GM19468 (cell line): ENCODE measurements around the gene TOPBP1.
"Not testable (repeated sequence)": the region's sequence is repeated elsewhere in the genome, so short reads cannot be mapped to it uniquely, and the experiment has no call there.

ENCODE experiments used
- ATAC-seq: cut with Tn5 transposase; IDR thresholded peaks from one replicate; pipeline ENCODE4 v1.9.1; 2021; ENCODE audit warnings: mild to moderate bottlenecking, moderate library complexity, moderate number of reproducible peaks; ENCODE audit not compliant: unreplicated experiment; ENCODE audit errors: extremely low read depth

The TOPBP1 gene

DNA sequence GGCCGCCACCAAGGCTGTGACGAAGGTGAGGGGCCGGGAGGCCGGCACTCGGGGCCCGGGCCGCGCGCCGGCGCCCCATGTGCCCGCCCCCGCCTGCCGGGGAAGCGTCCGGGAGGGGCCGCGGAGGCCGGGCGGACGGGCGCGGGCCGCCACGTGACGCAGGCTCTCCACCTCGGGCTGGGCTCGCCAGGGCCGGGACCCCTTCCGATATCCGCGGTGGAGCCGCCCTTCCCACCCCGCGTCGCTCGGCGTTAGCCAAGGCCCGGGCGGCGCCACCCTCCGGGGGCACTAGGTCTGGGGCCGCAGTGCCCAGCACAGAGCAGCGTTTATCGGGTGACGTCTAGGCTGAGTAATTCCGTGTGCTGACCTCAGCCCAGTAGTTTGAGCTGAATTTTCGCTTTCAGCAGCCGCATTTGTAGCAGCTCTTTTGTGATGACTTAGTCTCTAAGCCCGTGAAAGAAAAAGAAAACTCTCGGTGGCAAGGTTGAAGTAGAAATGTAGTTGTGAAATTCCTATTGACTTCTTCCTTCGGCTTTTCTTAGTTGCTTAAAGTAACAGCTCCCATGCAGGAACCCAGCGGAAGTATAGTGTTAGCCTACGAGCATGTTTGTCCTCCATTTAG, 87.4 kb downstream of the TOPBP1 start:
- ATAC-seq: peak; percentile 14

DNA sequence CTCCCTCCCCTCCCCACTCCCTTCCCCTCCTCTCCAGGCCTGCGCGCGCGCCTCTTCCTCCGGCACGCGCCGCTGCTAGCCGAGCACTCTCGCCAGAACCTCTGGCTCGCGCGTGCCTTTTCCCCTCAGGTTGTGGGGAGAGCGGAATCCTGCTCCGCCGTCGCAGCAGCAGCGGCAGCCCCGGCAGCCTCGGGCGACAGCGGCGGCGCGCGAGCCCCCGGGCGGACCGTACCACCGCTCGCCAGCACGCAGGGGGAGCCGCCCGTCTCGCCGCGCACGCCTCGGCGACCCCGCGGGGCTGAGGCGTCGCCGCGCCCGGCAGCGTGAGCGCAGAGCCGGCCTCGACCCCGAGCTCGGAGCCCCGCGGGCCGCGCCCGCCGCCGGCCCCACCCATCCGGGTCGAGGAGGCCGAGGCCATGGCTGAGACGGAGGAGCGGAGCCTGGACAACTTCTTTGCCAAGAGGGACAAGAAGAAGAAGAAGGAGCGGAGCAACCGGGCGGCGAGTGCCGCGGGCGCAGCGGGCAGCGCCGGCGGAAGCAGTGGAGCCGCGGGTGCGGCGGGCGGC, 88.0 kb downstream of the TOPBP1 start, which contains the start of gene CDV3:
Gene CDV3, plus strand, starts transcription at position 58 of the 566 bp plus-strand sequence. Its CDS starts 359 bp downstream, at position 417.
- peak; percentile 12 for ATAC-seq

DNA sequence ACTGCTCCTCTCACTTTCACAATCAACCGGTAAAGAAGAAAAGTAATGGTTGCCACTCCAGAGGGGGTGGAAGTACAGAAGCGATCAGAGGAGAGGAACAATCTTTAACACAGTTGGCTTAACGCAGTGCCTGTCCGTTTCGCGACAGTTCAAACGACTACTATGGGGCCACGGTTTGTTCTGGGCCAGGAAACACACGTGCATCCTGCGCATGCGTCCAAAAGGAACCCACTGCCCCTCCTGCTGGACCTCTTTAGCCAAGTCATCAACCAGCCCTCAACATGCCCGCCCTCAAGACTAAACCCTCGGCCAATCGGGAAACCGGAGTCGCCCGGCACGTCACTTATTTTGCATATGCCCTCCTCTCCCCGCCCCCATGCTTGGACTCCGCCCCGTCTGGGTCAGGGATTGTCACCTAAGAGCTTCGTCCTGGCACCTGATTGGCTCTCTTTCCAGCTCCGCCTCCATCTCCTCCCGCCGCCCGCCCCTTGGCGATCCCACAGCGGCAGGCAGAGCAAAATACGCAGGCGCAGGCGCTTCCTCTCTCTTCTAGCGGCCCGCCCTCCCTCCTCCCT, 88.6 kb downstream of the TOPBP1 start:
- ATAC-seq: peak; percentile 42

DNA sequence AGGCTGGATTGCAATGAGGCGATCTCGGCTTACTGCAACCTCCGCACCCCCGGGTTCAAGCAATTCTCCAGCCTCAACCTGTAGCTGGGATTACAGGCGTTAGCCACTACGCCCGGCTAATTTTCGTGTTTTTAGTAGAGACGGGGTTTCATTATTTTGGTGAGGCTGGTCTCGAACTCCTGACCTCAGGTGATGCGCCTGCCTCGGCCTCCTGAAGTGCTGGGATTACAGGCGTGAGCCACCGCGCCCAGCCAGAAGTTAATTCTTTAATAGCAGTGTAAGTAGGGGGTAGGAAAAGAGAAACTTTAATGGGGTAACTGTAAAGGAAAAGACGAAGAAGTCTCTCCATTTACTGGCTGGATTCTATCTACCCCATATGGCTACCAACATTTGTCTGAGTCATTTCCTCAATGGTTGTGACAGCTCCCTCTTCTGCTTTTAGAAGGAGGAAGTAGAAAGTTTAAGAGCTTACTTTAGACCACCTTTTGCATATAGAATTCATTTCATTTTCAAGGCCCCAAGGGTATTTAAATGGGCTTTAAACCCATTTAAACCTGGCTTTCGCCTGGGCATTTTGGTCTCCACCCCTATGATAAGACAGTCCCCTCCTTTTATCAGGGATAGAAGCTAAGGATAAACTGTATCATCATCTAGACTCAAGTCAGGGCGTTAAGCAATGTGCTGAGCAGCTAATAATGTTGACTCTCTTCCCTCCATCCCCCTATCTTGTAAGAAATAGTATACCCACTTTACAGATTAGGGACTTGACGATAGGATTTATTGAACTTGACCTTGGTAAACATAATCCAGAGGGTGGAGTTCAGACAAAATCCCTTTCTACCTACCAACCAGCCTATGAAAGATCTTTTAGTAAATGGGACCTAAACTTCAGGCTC, 89.3 kb downstream of the TOPBP1 start:
- no peak for ATAC-seq

DNA sequence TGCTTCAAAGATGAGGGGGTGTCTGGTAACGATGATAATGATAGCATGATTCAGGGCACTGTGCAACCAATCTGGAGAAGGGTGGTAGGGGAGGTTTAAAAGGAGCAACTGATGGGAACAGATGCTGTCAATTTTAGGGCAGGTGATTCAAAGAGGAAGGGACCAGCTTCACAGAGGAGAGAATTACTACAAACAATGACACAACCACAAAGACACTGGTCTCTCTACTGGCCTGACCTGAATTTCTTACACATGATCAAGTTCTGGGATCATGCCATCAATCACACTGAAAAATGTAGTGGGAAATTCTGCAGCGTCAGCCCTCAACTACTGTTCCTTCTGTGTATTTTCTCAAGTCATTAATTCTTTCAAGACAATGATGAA, 90.8 kb downstream of the TOPBP1 start:
- no peak for ATAC-seq

DNA sequence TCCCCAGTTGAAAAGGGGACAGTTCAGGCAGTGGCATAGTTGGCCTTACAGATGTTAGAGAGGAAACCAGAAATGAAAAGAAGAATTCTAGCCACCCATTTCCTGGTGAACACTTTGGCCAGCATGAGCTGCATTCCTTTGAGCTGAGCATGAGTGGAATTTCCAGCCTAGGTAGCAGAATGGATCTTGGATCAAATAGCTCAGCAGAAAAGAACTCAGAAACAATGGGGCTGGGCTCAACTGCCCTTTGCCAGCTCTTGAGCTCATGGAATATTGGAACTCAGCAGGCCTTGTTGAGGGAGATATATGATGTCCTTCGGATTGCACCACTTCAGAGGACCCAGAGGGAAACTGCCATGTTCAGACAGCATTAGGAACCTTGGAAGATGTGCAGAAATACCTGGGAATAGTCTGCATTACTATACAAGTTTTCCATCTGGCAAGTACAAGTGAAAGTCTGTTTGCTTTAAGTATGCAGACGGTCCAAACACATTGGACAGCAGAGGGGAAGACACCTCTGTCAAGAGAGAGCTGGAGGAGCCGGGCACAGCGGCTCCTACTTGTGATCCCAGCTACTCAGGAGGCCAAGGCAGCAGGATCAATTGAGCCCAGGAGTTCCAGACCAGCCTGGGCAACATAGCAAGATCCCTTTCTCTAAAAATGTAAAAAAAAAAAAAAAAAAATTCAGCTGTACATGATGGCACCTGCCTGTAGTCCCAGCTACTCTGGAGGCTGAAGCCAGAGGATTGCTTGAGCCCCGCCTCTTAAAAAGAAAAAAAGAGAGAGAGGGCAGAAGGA, 91.4 kb downstream of the TOPBP1 start:
- no peak for ATAC-seq

DNA sequence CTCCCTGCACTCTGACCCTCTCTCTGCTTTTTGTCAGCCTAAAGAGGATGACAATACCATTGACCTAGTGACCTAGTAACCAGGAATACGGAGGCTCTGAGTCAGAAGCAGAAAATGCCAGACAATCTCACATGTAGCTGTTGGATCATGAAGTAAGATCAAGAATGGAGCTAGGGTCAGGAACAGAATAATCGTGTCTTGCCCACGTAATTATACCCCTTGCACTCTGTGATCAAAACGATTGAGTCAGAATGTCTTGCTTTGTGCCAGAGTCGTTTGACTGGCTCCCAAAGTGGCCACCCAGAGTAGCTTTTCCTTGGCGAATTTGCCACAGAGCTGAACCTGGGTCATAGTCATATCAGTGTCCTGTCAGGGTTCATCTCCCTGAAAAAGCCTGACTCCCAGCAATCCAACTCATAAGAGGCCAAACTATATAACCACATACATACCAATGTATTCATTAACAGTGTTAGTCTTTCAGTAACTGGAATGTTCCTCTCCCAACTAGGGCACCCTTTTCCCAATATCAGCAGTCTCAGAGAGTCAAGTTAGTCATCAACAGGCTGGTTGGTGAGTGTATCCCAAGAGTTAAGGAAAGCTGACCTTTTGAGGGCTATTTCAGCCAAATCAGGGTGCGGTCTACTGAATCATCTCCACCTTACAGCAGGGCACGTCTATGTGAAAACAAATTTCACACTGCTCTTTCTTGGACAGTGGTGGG, 93.3 kb downstream of the TOPBP1 start:
- no peak for ATAC-seq

DNA sequence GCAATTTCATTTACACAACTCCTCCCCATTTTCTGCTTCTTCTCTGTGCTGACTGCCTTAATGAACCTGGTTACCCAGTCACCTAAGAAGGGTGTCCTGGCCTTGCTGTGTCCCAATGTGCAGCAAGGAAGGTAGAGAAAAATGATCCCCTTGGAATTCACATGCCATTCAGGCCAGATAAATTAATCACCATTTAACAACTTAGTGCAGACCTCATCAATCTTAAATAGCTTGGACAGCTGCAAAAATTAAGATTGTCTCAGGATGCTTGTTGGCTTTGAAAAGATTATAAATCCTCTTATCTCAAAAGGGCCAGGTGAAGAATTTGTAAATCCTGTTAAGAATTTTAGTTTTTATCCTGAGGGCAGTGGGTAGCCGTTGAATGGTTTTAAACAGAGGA, 97.9 kb downstream of the TOPBP1 start:
- no peak for ATAC-seq

DNA sequence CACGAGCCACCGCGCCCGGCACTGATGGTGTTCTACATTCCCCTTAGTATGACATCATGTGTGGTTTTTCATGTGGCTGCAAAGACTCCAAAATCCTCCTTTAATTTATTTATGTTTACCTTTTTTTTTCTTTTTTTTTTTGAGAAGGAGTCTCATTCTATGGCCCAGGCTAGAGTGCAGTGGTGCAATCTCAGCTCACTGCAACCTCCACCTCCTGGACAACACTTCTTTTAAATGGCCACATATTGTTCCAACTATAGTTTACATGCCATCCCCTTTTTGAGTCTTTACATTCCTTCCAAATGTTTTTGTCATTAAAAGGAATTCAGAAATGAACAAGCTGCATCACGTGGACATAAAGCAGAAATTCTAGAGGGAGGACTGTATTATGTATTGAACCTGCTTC, 98.6 kb downstream of the TOPBP1 start:
- no peak for ATAC-seq

DNA sequence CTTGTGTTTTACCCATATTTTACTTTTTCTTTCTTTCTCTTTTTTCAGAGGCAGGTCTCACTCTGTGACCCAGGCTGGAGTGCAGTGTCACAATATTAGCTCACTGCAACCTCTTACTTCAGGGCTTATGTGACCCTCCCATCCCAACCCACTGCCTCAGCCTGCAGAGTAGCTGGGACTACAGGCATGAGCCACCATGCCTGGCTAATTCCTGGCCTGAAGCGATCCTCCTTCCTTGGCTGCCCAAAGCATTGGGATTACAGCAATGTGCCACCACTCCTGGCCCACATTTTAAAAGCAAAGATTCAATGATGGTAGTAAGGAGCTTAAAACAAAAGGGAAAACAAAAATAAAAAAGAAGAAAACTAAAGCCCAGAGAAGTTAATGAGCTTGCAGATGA, 99.4 kb downstream of the TOPBP1 start:
- no peak for ATAC-seq

DNA sequence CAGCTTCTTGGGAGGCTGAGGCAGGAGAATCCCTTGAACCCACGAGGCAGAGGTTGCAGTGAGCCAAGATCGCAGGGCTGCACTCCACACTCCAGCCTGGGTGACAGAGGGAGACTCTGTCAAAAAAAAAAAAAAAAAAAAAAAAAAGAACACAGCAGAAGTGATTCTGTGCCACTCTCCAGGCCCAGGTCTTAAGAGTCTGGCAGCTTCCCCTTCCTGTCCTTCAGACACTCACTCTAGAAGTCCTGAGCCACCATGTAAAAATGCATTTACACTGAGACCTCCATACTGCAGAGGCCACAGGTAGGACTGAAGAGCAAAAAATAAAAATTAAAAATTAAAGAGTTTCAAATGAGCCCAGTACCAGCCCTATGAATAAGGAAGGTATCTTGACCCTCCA, 100.1 kb downstream of the TOPBP1 start:
- no peak for ATAC-seq

DNA sequence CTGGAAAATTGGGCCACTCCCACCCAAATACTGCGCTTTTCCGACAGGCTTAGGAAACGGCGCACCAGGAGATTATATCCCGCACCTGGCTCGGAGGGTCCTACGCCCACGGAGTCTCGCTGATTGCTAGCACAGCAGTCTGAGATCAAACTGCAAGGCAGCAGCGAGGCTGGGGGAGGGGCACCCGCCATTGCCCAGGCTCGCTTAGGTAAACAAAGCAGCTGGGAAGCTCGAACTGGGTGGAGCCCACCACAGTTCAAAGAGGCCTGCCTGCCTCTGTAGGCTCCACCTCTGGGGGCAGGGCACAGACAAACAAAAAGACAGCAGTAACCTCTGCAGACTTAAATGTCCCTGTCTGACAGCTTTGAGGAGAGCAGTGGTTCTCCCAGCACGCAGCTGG, 110.2 kb downstream of the TOPBP1 start:
- not testable (repeated sequence) for ATAC-seq
